ENCODE data around the gene GJA1.

GRCh38 chr6:121491576-121491975 lies 56.1 kb downstream of the GJA1 start:
- no peak for TF ChIP-seq CTCF (optimal IDR thresholded peaks at IDR 0.05 in 1 of 3, IDR thresholded peaks at IDR 0.05 in 1 of 3, conservative IDR thresholded peaks at IDR 0.05 in 1 of 3; ENCODE audit: extremely low read depth in 1 of 3, insufficient read depth in 2 of 3, low read length in 3 of 3)
- TF ChIP-seq EZH2 (IDR thresholded peaks at IDR 0.05; ENCODE audit: low read length) = no peak

All from keratinocyte (primary cell).